BE2C (cell line): ENCODE results near the gene ZNF341.

Source experiments
- DNase-seq: peaks from one replicate; pipeline ENCODE4 v3.0.0-alpha.2; 2020
- H3K27me3 ChIP-seq: fragments of 250-450 bp; sonication (Bioruptor Pico); 2 replicates; pipeline ENCODE4 v1.5.1; 2020; ENCODE audit warnings: mild to moderate bottlenecking
- H3K36me3 ChIP-seq: fragments of 250-450 bp; sonication (Bioruptor Pico); 2 replicates; pipeline ENCODE4 v1.5.1; 2020; ENCODE audit warnings: mild to moderate bottlenecking
- H3K4me1 ChIP-seq: fragments of 250-450 bp; sonication (Bioruptor Pico); 2 replicates; pipeline ENCODE4 v1.5.1; 2020
- H3K4me3 ChIP-seq: 2 replicates; pipeline ENCODE4 v1.5.1; 2011; ENCODE audit warnings: low read depth, low read length
- H3K9me3 ChIP-seq: fragments of 250-450 bp; sonication (Bioruptor Pico); 2 replicates; pipeline ENCODE4 v1.5.1; 2020
- CTCF ChIP-seq: IDR thresholded peaks from 2 replicates; pipeline ENCODE4 v1.5.1; 2012; ENCODE audit warnings: mild to moderate bottlenecking, low read depth, low read length

Gene ZNF341

GRCh38 chr20:33832103-33832804 lies 100.5 kb downstream of the ZNF341 start:
- Histone ChIP-seq H3K9me3 (no peaks in the 10 kb centered on the region), H3K4me1 (peaks cover 17% of the 10 kb centered on the region), H3K36me3 (no peaks in the 10 kb centered on the region; the same call in 1 of the 2 replicates), H3K4me3 (no peak overlapping the region), H3K27me3 (no peaks in the 10 kb centered on the region)
- no peak for DNase-seq
- no peak for TF ChIP-seq CTCF

- TF ChIP-seq CTCF = no peak
- no peak for DNase-seq
- H3K4me1 ChIP-seq = peaks cover 27% of the 10 kb centered on the region
- no peaks in the 10 kb centered on the region for H3K27me3 ChIP-seq
- no peaks in the 10 kb centered on the region; the same call in 1 of the 2 replicates for H3K36me3 ChIP-seq
- H3K4me3 ChIP-seq = no peak overlapping the region
- H3K9me3 ChIP-seq = no peaks in the 10 kb centered on the region
These were observed 101.5 kb downstream of the ZNF341 start for GRCh38 chr20:33833333-33833732.

GRCh38 chr20:33835615-33836172 lies 103.9 kb downstream of the ZNF341 start:
- DNase-seq = no peak
- H3K4me1 ChIP-seq = peaks cover 39% of the 10 kb centered on the region
- no peaks in the 10 kb centered on the region for H3K9me3 ChIP-seq
- no peak for TF ChIP-seq CTCF
- H3K27me3 ChIP-seq = no peaks in the 10 kb centered on the region
- no peak overlapping the region for H3K4me3 ChIP-seq
- H3K36me3 ChIP-seq = no peaks in the 10 kb centered on the region; the same call in 1 of the 2 replicates

GRCh38 chr20:33836277-33836676 lies 104.5 kb downstream of the ZNF341 start:
- Histone ChIP-seq H3K27me3 (no peaks in the 10 kb centered on the region), H3K4me1 (peaks cover 40% of the 10 kb centered on the region), H3K4me3 (no peak overlapping the region), H3K9me3 (no peaks in the 10 kb centered on the region), H3K36me3 (no peaks in the 10 kb centered on the region; the same call in 1 of the 2 replicates)
- no peak for TF ChIP-seq CTCF
- DNase-seq = no peak

GRCh38 chr20:33837096-33837830 lies 105.5 kb downstream of the ZNF341 start:
- Histone ChIP-seq H3K9me3 (no peaks in the 10 kb centered on the region), H3K36me3 (no peaks in the 10 kb centered on the region; the same call in 1 of the 2 replicates), H3K4me1 (peaks cover 38% of the 10 kb centered on the region), H3K27me3 (no peaks in the 10 kb centered on the region), H3K4me3 (no peak overlapping the region)
- DNase-seq = no peak
- no peak for TF ChIP-seq CTCF
